ENCODE measurements around the gene ANKRD33. TPM values are rescaled to one million over a fixed set of nuclear protein-coding genes. Genes with fewer than 3 reads are reported as not detected.

The ANKRD33 gene
- total RNA-seq, 3 donors from 2014 or later (not counting 1 experiment from before 2014, with no cell fraction given), result not detected

DNA sequence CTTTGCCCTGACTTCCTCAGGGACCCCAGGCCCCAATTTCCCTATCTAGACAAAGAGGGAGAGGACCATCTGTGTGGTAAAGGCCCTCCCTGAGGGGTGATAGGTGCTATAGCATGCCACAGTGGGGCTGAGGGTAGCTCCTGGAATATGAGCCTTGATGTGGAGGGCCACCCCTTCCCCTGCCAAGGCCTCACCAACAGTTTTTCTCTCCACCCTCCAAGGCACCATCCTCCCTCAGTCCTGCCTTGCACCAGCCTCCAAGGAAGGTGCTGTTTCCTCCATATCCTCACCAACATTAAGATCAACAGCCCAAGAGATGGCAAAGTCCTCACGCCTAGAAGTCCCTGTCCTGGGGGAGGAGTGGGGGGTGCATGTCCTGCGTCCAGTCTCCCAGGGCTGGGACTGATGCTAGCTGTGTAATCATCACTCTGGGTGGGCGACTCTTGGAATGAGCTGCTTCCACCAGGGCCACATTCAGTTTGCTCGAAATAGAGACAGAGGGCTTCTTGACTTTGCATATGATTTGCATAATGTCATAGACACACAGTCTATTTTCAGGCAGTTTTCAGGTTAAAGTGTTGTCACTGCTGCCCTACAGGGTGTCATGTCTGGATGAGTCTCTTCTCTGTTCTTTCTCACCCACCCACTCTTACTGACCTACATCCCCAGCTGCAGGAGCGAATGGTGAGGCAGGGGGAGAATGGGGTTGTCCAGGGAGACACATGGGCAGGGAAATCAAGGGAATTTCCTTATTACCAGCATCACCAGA, 36.8 kb downstream of the ANKRD33 start:
- H3K4me1 Mint-ChIP-seq, result peaks cover 0 to 10% of the 10 kb centered on the region in 2 donors
- no peak overlapping the region for H3K27ac Mint-ChIP-seq
- Histone ChIP-seq H3K9me3 (ENCODE audit: control insufficient read depth, insufficient read depth, low read length) (no peaks in the 10 kb centered on the region), H3K4me3 (ENCODE audit: low read length) (no peak overlapping the region), H3K4me1 (ENCODE audit: control insufficient read depth, insufficient read depth, low read length) (peaks cover 12% of the 10 kb centered on the region), H3K27me3 (ENCODE audit: control insufficient read depth, insufficient read depth, low read length) (no peaks in the 10 kb centered on the region), H3K36me3 (ENCODE audit: control insufficient read depth, insufficient read depth, low read length) (no peaks in the 10 kb centered on the region), H3K27ac (ENCODE audit: low read length) (no peak overlapping the region)
- WGBS (ENCODE audit: insufficient coverage), result 70% methylated on average over 4 of the region's 5 CpGs
- H3K36me3 Mint-ChIP-seq, result no peaks in the 10 kb centered on the region
- TF ChIP-seq, protein P1, sequence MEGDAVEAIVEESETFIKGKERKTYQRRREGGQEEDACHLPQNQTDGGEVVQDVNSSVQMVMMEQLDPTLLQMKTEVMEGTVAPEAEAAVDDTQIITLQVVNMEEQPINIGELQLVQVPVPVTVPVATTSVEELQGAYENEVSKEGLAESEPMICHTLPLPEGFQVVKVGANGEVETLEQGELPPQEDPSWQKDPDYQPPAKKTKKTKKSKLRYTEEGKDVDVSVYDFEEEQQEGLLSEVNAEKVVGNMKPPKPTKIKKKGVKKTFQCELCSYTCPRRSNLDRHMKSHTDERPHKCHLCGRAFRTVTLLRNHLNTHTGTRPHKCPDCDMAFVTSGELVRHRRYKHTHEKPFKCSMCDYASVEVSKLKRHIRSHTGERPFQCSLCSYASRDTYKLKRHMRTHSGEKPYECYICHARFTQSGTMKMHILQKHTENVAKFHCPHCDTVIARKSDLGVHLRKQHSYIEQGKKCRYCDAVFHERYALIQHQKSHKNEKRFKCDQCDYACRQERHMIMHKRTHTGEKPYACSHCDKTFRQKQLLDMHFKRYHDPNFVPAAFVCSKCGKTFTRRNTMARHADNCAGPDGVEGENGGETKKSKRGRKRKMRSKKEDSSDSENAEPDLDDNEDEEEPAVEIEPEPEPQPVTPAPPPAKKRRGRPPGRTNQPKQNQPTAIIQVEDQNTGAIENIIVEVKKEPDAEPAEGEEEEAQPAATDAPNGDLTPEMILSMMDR (IDR thresholded peaks at IDR 0.05), result no peak
- DNase-seq (no peak), ATAC-seq (no peak)
- no peak overlapping the region for H3K4me3 Mint-ChIP-seq
- peaks cover 0 to 5% of the 10 kb centered on the region in 2 donors for H3K27me3 Mint-ChIP-seq (ENCODE audit: low read depth in 2 of 2)
- intact Hi-C loops (cut with micrococcal nuclease), result no loop called here
- H3K9me3 Mint-ChIP-seq, result no peaks in the 10 kb centered on the region

DNA sequence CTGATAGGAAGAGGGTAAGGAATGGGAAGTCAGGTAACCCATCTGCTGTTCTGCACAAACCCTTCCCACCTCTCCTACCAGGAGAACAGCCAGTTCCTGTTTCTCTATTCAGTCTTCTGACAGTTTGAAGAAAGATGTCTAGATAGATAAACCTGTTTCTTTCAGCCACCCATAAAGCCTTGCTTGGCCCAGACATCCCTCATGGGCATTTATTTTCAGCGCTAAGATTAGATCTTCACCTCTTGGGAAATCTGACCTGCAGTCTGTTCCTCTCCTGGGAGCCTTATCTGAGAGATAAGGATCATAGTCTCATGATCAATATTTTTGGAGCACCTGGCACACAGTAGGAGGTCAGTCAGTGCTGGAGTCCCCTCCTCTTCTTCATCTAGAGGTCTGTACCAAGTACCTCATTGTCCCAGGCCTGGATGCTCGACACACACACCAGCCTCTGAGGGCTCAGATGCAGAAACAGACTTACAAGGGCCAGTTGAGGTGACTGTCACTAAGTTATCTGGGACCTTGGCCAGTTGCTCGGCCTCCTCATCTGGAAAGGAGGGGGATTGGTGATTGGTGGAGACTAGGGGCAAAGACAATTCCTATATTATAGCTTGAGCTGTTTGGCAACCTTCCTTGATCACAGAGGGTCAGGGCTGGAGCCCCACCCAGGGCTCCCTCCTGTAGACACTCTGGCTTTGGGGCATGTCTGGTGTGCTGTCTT, 37.6 kb downstream of the ANKRD33 start:
- peaks cover 12% of the 10 kb centered on the region for H3K4me1 ChIP-seq (ENCODE audit: control insufficient read depth, insufficient read depth, low read length)
- Mint-ChIP-seq H3K27ac (no peak overlapping the region), H3K4me3 (no peak overlapping the region), H3K4me1 (peaks cover 0 to 10% of the 10 kb centered on the region in 2 donors), H3K9me3 (no peaks in the 10 kb centered on the region), H3K36me3 (no peaks in the 10 kb centered on the region), H3K27me3 (ENCODE audit: low read depth in 2 of 2) (peaks cover 0 to 5% of the 10 kb centered on the region in 2 donors)
- no peaks in the 10 kb centered on the region for H3K36me3 ChIP-seq (ENCODE audit: control insufficient read depth, insufficient read depth, low read length)
- DNase-seq (no peak), ATAC-seq (no peak)
- TF ChIP-seq, protein P1 (IDR thresholded peaks at IDR 0.05), result no peak
- no peaks in the 10 kb centered on the region for H3K9me3 ChIP-seq (ENCODE audit: control insufficient read depth, insufficient read depth, low read length)
- H3K4me3 ChIP-seq (ENCODE audit: low read length), result no peak overlapping the region
- 87% methylated on average over 3 of the region's 3 CpGs for WGBS (ENCODE audit: insufficient coverage)
- intact Hi-C loops (cut with micrococcal nuclease), result loop anchor here (1.0 kb wide), 1 partner anchor 55 kb away; no protein-coding TSS in a partner anchor
- no peak overlapping the region for H3K27ac ChIP-seq (ENCODE audit: low read length)
- no peaks in the 10 kb centered on the region for H3K27me3 ChIP-seq (ENCODE audit: control insufficient read depth, insufficient read depth, low read length)

DNA sequence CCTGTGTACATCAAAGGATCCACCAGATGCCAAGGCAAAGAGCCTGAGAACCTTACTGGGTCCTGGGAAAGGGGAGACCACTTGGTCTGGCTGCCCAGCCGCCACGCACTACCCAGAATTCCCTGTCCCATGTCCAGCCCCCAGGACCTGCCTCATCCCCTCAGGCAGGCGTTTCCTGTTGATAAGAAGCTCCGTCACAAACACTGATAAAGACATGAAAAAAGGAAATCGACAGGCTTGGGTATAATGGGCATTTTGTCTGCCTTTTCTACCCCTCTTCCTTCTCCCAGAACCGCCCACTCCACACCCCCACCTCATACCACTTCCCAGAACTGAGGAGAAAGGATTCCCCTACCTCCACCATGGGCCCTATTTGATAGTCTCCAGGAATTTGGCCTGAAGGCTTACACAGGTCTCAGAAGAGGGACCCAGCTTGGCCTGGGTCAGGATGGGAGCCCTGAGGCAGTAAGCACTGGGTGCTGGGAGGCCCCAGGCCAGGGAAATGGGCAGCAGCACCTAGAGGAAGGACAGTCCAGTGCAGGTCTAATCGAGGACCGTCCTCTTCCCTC, 38.2 kb downstream of the ANKRD33 start:
- WGBS (ENCODE audit: insufficient coverage), result 70% methylated on average over 6 of the region's 8 CpGs
- peaks cover 0 to 10% of the 10 kb centered on the region in 2 donors for H3K4me1 Mint-ChIP-seq
- H3K4me1 ChIP-seq (ENCODE audit: control insufficient read depth, insufficient read depth, low read length), result peaks cover 12% of the 10 kb centered on the region

More for the DNA sequence above, 38.2 kb downstream of the ANKRD33 start:
- no peaks in the 10 kb centered on the region for H3K9me3 Mint-ChIP-seq
- H3K27ac Mint-ChIP-seq, result no peak overlapping the region
- Histone ChIP-seq H3K9me3 (ENCODE audit: control insufficient read depth, insufficient read depth, low read length) (no peaks in the 10 kb centered on the region), H3K27ac (ENCODE audit: low read length) (no peak overlapping the region), H3K4me3 (ENCODE audit: low read length) (no peak overlapping the region), H3K27me3 (ENCODE audit: control insufficient read depth, insufficient read depth, low read length) (no peaks in the 10 kb centered on the region), H3K36me3 (ENCODE audit: control insufficient read depth, insufficient read depth, low read length) (no peaks in the 10 kb centered on the region)
- H3K36me3 Mint-ChIP-seq, result no peaks in the 10 kb centered on the region
- DNase-seq, result no peak
- TF ChIP-seq, protein P1 (IDR thresholded peaks at IDR 0.05), result no peak
- no peak overlapping the region for H3K4me3 Mint-ChIP-seq
- H3K27me3 Mint-ChIP-seq (ENCODE audit: low read depth in 2 of 2), result peaks cover 0 to 5% of the 10 kb centered on the region in 2 donors
- intact Hi-C loops (cut with micrococcal nuclease), result loop anchor here (1.0 kb wide), 1 partner anchor 54 kb away; no protein-coding TSS in a partner anchor
- ATAC-seq, result no peak

Data from natural killer cell (primary cell).